DOHH2 (cell line): Measurements from ENCODE around the gene SVIL.

Experiments
- CTCF ChIP-seq: fragments of 200-600 bp; sonication (generic); IDR thresholded peaks from one replicate; pipeline ENCODE4 v1.5.1; 2014; ENCODE audit warnings: antibody characterized with exemption, mild to moderate bottlenecking, low read depth, low read length; ENCODE audit not compliant: poor library complexity, severe bottlenecking
- EZH2phosphoT487 ChIP-seq: fragments of 200-600 bp; sonication (generic); IDR thresholded peaks from 2 replicates; pipeline ENCODE4 v1.6.1; 2017; ENCODE audit warnings: borderline replicate concordance, mild to moderate bottlenecking, antibody characterized with exemption, low read length, moderate library complexity, mixed read lengths

DNA sequence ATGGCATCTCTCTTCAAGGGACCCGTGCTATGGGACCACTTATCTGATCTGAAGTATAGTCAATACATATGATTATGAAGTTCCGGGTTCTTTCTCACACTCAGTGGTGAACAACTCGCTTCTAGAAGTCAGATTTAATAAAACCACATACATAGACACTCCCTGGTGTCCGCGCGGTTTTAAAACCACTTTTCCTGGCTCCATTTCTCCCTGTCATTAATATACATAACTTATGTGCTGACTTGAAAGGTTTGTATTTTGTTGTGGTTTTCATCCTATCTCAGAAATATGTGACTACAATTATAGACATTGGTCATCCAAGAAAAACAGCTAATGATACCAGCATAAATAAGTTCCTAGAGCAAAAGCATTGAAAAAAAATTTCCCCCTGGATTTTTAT lies 34.0 kb downstream of the SVIL start:
- TF ChIP-seq CTCF: no peak
- TF ChIP-seq EZH2phosphoT487: no peak
